Caco-2 (cell line): Measurements from ENCODE around the gene NEB. TPM values are rescaled to one million over a fixed set of nuclear protein-coding genes. Genes with fewer than 3 reads are reported as not detected.

Experiments
- BruUV-seq: library from RNA; stranded (reverse); fragments of 400-500 nt; replicated peaks from 2 replicates; lab custom pipeline; 2021; lab: Mats Ljungman, UMichigan
- CTCF ChIA-PET: fragments of 300-600 bp; sonication (Branson Sonifier 250); formaldehyde crosslinking; loops from one replicate; lab custom pipeline; 2022; ENCODE audit warnings: antibody characterized with exemption; lab: Charles Lee
- POLR2A ChIA-PET: fragments of 300-600 bp; sonication (Branson Sonifier 250); formaldehyde crosslinking; loops from one replicate; lab custom pipeline; 2022; ENCODE audit warnings: antibody characterized with exemption; lab: Charles Lee
- DNase-seq, 2 experiments: peaks; one replicate each; pipeline versions ENCODE4 v3.0.0 to v3.0.0-alpha.2; 2020 to 2022
- H3K27me3 ChIP-seq: replicated peaks from 2 replicates; pipeline ENCODE4 v1.6.0; 2011; ENCODE audit warnings: low read length; ENCODE audit not compliant: control insufficient read depth, insufficient read depth
- H3K36me3 ChIP-seq: 2 replicates; pipeline ENCODE4 v1.5.1; 2011; ENCODE audit warnings: low read length; ENCODE audit not compliant: control insufficient read depth, insufficient read depth
- H3K4me1 ChIP-seq: fragments of 250-450 bp; sonication (Bioruptor Pico); 2 replicates; pipeline ENCODE4 v1.5.1; 2020; ENCODE audit warnings: mild to moderate bottlenecking
- H3K4me3 ChIP-seq: 2 replicates; pipeline ENCODE4 v1.5.1; 2011; ENCODE audit warnings: low read depth, mild to moderate bottlenecking, control low read depth, low read length
- H3K9me3 ChIP-seq: fragments of 250-450 bp; sonication (Bioruptor Pico); 2 replicates; pipeline ENCODE4 v1.5.1; 2020; ENCODE audit warnings: mild to moderate bottlenecking, moderate library complexity
- H3K27ac Mint-ChIP-seq: one replicate; pipeline ENCODE4 v1.8.0; 2022; ENCODE audit warnings: mixed read lengths; ENCODE audit not compliant: unreplicated experiment
- H3K27me3 Mint-ChIP-seq: one replicate; pipeline ENCODE4 v1.8.0; 2022; ENCODE audit warnings: mixed read lengths; ENCODE audit not compliant: insufficient read depth, unreplicated experiment
- H3K36me3 Mint-ChIP-seq: one replicate; pipeline ENCODE4 v1.8.0; 2022; ENCODE audit warnings: mild to moderate bottlenecking, mixed read lengths; ENCODE audit not compliant: insufficient read depth, unreplicated experiment
- H3K4me1 Mint-ChIP-seq: one replicate; pipeline ENCODE4 v1.8.0; 2022; ENCODE audit warnings: low read depth, mixed read lengths; ENCODE audit not compliant: unreplicated experiment
- H3K4me3 Mint-ChIP-seq: one replicate; pipeline ENCODE4 v1.8.0; 2022; ENCODE audit warnings: mild to moderate bottlenecking, moderate library complexity, mixed read lengths; ENCODE audit not compliant: unreplicated experiment
- H3K9me3 Mint-ChIP-seq: one replicate; pipeline ENCODE4 v1.8.0; 2022; ENCODE audit warnings: mixed read lengths; ENCODE audit not compliant: unreplicated experiment
- CTCF ChIP-seq, 2 experiments: fragments of 200-600 bp in 1 of 2; IDR thresholded peaks; 1 replicate in 1 of 2; 2 replicates in 1 of 2; pipeline versions ENCODE4 v1.5.1 to v1.8.0; 2011 to 2022; ENCODE audit warnings: antibody characterized with exemption in 1 of 2, control low read depth in 1 of 2, inconsistent platforms in 1 of 2, low read depth in 1 of 2, low read length in 1 of 2, mild to moderate bottlenecking in 1 of 2, moderate library complexity in 1 of 2; ENCODE audit not compliant: insufficient read depth in 1 of 2, severe bottlenecking in 1 of 2, unreplicated experiment in 1 of 2
- intact Hi-C: fragments of 100-400 bp; cut with micrococcal nuclease; formaldehyde crosslinking; loops from one replicate; pipeline ENCODE4 v1.10.0; 2022; ENCODE audit not compliant: unreplicated experiment
- total RNA-seq: library from RNA; stranded (reverse); gene quantifications from 2 replicates; pipeline ENCODE4 v1.2.3, GENCODE V29; 2022

NEB gene
- total RNA-seq, 1 experiment from 2014 or later, result 14.7 TPM

GRCh38 chr2:151758744-151759143 is 24.5 kb upstream of the NEB start:
- POLR2A ChIA-PET, result no interaction called here
- no peak for TF ChIP-seq CTCF (IDR thresholded peaks at IDR 0.05; ENCODE audit: insufficient read depth in 1 of 2, low read depth in 1 of 2, low read length in 1 of 2, severe bottlenecking in 1 of 2, unreplicated experiment in 1 of 2)
- H3K9me3 ChIP-seq, result no peaks in the 10 kb centered on the region; the same call in 1 of the 2 replicates
- H3K4me1 ChIP-seq, result peaks cover 16% of the 10 kb centered on the region
- Mint-ChIP-seq H3K4me3 (no peak overlapping the region), H3K27ac (no peak overlapping the region), H3K36me3 (no peaks in the 10 kb centered on the region), H3K4me1 (peaks cover 25% of the 10 kb centered on the region), H3K27me3 (no peaks in the 10 kb centered on the region), H3K9me3 (no peaks in the 10 kb centered on the region)
- DNase-seq, result no peak
- CTCF ChIA-PET, result no interaction called here
- no peak overlapping the region for H3K4me3 ChIP-seq
- H3K27me3 ChIP-seq, result no peaks in the 10 kb centered on the region
- H3K36me3 ChIP-seq, result no peaks in the 10 kb centered on the region
- no TSS peak for BruUV-seq
- intact Hi-C loops, result no loop called here

GRCh38 chr2:151757861-151758260 is 23.6 kb upstream of the NEB start:
- ChIA-PET CTCF (no interaction called here), POLR2A (no interaction called here)
- H3K4me3 ChIP-seq, result no peak overlapping the region
- H3K9me3 ChIP-seq, result no peaks in the 10 kb centered on the region; the same call in 1 of the 2 replicates
- intact Hi-C loops, result no loop called here
- no peaks in the 10 kb centered on the region for H3K36me3 Mint-ChIP-seq
- no peaks in the 10 kb centered on the region for H3K9me3 Mint-ChIP-seq
- no peaks in the 10 kb centered on the region for H3K27me3 ChIP-seq
- no peak for DNase-seq
- H3K27me3 Mint-ChIP-seq, result no peaks in the 10 kb centered on the region
- H3K4me1 ChIP-seq, result peaks cover 16% of the 10 kb centered on the region
- no peak for TF ChIP-seq CTCF (IDR thresholded peaks at IDR 0.05; ENCODE audit: insufficient read depth in 1 of 2, low read depth in 1 of 2, low read length in 1 of 2, severe bottlenecking in 1 of 2, unreplicated experiment in 1 of 2)
- no peak overlapping the region for H3K27ac Mint-ChIP-seq
- no TSS peak for BruUV-seq
- peaks cover 25% of the 10 kb centered on the region for H3K4me1 Mint-ChIP-seq
- no peak overlapping the region for H3K4me3 Mint-ChIP-seq
- H3K36me3 ChIP-seq, result no peaks in the 10 kb centered on the region

GRCh38 chr2:151756820-151757219 is 22.5 kb upstream of the NEB start:
- Histone ChIP-seq H3K4me1 (peaks cover 16% of the 10 kb centered on the region), H3K36me3 (no peaks in the 10 kb centered on the region), H3K27me3 (no peaks in the 10 kb centered on the region), H3K9me3 (no peaks in the 10 kb centered on the region; the same call in 1 of the 2 replicates), H3K4me3 (no peak overlapping the region)
- BruUV-seq, result no TSS peak
- DNase-seq, result no peak
- no peaks in the 10 kb centered on the region for H3K36me3 Mint-ChIP-seq
- peaks cover 25% of the 10 kb centered on the region for H3K4me1 Mint-ChIP-seq
- H3K9me3 Mint-ChIP-seq, result no peaks in the 10 kb centered on the region
- intact Hi-C loops, result no loop called here
- no peak overlapping the region for H3K27ac Mint-ChIP-seq
- no peaks in the 10 kb centered on the region for H3K27me3 Mint-ChIP-seq
- H3K4me3 Mint-ChIP-seq, result no peak overlapping the region
- ChIA-PET CTCF (no interaction called here), POLR2A (no interaction called here)
- no peak for TF ChIP-seq CTCF (IDR thresholded peaks at IDR 0.05; ENCODE audit: insufficient read depth in 1 of 2, low read depth in 1 of 2, low read length in 1 of 2, severe bottlenecking in 1 of 2, unreplicated experiment in 1 of 2)
